ENCODE measurements around the gene TMEM184A. TPM values are rescaled to one million over a fixed set of nuclear protein-coding genes. Genes with fewer than 3 reads are reported as not detected.
A peak's percentile ranks its signal among the peaks of the same experiment; 100 is the strongest.

Gene TMEM184A
- total RNA-seq, 2 donors from 2014 or later: 35.8 to 54.3 TPM

DNA sequence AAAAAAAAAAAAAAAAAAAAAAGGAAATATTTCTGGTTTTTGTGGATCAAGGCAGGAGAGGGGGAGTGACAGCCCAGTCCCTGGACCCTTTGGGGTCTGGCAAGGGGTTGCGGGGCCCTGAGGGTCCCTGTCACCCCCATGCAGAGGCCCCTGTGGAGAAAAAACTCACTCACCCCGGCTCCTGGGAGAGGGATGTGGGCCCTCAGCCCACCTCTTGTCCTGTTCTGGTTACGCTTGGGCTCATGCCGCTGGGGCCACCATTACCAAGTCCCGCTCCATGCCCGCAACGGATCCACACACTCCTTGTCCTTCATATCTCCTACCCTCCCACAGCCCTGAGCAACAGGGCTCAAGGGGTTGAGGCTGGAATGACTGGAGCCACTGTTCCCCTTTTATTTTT is 1.0 kb upstream of the TMEM184A start:
- Histone ChIP-seq H3K9me3 (no peaks in the 10 kb centered on the region), H3K4me1 (peaks cover 8% of the 10 kb centered on the region), H3K27me3 (no peaks in the 10 kb centered on the region), H3K4me3 (no peak overlapping the region), H3K27ac (no peak overlapping the region), H3K36me3 (no peaks in the 10 kb centered on the region), H3K9ac (ENCODE audit: low read depth in 2 of 2, low read length in 2 of 2) (no peak overlapping the region)
- no peak for DNase-seq
- TF ChIP-seq CTCF (IDR thresholded peaks at IDR 0.05): no peak
- intact Hi-C loops (cut with DNase I): loop anchor here (5.0 kb wide), 1 partner anchor 55 kb away; the partner anchor contains the start of gene INTS1

DNA sequence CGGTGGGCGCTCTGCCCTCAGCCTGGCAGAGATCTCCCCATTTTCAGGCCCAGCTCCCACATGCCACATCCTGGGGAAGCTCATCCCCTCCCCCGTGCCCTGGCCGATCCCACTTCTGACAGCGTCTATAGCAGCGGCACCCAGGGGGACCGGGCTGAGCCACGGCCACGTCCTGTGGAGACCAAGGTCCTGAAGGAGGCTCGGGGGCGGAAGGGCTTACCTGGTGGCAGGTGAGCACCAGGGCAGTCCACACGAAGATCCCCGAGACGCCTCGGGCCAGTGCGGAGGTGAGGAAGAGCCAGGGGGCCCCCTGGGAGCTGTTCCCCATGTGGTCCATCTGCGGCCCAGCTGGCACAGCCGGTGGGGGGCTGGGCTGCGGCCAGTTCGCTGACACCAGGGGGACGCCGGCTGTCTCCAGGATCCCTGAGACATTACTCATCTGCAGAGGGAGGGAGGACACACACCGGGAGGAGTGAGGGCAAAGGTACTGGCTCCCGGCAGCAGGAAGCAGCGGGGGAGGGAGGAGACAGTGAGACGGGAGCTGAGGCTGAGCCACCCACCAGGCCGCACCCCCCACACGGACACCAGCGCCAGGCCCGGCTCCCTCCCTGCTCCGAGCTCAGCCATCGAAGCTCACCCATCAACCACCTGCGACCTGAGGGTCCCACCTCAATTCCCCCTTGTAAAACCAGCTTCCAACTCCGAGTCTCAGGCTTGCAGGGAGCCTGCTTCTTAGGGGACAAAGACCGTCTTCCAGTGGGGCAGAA is 776 bp downstream of the TMEM184A start:
- H3K27me3 ChIP-seq: no peaks in the 10 kb centered on the region
- intact Hi-C loops (cut with DNase I): loop anchor here (5.0 kb wide), 1 partner anchor 53 kb away; the partner anchor contains the start of gene INTS1
- no peak for TF ChIP-seq CTCF (IDR thresholded peaks at IDR 0.05)
- DNase-seq: peak; percentile 91
- H3K4me1 ChIP-seq: peaks cover 8% of the 10 kb centered on the region
- no peaks in the 10 kb centered on the region for H3K36me3 ChIP-seq
- peak overlapping the region; percentile 66 to 88 for H3K9ac ChIP-seq (ENCODE audit: low read depth in 2 of 2, low read length in 2 of 2)
- H3K27ac ChIP-seq: peak overlapping the region; percentile 89
- H3K4me3 ChIP-seq: peak overlapping the region; percentile 39
- H3K9me3 ChIP-seq: no peaks in the 10 kb centered on the region

DNA sequence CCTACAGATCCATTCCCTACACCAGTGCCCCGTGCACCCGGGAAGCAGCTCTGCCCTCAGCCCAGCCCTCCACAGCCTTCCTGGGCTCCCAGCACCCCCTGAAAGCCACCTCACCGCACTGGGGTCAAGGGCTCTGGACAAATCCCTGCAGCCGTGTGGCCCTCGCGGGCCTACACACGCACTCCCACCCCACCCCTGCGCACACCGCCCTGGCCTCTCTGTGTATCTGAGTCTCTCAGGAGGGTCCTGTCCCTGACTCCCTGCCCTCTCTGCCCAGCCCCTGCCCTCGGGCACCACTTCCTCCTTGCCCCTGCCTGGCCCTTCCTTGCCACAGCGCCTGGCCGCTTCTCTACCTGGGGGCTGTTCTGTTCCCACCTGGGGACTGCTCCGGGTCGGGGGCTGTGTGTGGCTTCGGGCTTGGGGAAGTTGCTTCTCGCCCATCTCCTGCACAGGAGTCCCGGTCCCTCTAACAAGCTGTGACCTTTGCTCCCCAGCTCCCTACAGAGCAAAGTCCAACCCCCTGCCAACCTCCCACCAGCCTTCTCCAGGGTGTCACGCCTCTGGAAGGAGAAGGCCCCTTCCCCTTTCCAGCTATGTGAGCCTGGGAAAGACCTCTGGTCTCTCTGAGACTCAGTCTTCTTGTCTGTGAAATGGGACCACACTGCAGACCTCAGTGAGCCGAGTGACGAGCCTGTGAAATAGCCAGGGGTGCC is 1.5 kb downstream of the TMEM184A start:
- no peak for DNase-seq
- Histone ChIP-seq H3K9me3 (no peaks in the 10 kb centered on the region), H3K9ac (ENCODE audit: low read depth in 2 of 2, low read length in 2 of 2) (peak overlapping the region; percentile 66 to 88), H3K4me3 (peak overlapping the region; percentile 39), H3K36me3 (no peaks in the 10 kb centered on the region), H3K27ac (peak overlapping the region; percentile 89), H3K27me3 (no peaks in the 10 kb centered on the region), H3K4me1 (peaks cover 8% of the 10 kb centered on the region)
- intact Hi-C loops (cut with DNase I): loop anchor here (5.0 kb wide), 1 partner anchor 52 kb away; the partner anchor contains the start of gene INTS1
- no peak for TF ChIP-seq CTCF (IDR thresholded peaks at IDR 0.05)

DNA sequence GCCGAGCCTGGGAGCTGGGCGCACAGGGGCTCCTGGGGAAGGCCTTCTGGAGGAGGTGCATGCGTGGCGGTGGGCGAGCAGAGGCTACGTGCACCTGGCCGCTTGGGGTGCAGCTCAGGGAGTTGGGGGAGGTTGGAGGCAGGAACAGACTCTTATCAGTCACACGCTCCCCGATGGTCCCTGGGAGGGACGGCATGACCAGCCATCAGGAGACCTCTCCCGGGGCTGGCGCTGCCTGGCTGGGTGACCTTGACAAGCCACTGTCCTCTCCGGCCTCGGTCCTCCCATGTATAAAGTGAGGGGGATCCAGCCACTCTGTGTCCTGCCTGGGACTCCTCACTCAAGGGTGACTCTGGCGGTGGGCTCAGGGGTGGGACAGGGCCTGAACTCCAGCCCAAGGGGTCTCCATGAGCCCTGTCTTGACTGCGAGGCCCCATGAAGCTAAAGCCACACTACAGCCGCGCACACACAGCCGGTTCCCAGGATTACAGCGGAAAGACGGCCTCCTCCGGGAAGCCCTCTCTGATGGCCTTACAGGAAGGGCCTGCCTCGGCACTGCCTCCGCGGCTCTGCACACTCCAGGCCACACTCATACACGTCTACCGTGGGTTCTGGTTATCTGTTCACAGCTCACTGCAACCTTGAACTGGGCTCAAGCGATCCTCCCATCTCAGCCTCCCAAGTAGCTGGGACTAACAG is 2.3 kb downstream of the TMEM184A start:
- Histone ChIP-seq H3K36me3 (no peaks in the 10 kb centered on the region), H3K4me1 (no peaks in the 10 kb centered on the region), H3K4me3 (no peak overlapping the region), H3K27ac (no peak overlapping the region), H3K9ac (ENCODE audit: low read depth in 2 of 2, low read length in 2 of 2) (peak overlapping the region in 1 of 2 donors; percentile 6), H3K9me3 (no peaks in the 10 kb centered on the region), H3K27me3 (no peaks in the 10 kb centered on the region)
- intact Hi-C loops (cut with DNase I): no loop called here
- no peak for DNase-seq
- no peak for TF ChIP-seq CTCF (IDR thresholded peaks at IDR 0.05)

DNA sequence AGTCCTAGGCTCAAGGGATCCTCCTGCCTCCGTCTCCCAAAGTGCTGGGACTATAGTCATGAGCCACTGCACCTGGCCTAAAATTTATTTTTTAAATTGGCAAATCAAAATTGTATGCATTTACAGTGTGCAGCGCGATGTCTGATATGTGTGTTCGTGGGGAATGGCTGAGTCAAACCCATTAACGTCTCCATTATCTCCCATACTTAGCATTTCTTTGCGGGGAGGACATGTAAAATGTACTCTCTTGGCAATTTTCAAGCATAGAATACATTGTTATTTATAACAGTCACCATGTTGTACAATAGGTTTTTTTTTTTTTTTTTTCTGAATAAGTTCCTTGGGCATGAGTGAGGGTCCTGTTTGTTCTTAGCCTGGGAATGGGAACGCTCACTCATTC is 3.8 kb downstream of the TMEM184A start:
- H3K9me3 ChIP-seq: no peaks in the 10 kb centered on the region
- H3K36me3 ChIP-seq: no peaks in the 10 kb centered on the region
- no peaks in the 10 kb centered on the region for H3K4me1 ChIP-seq
- no peak overlapping the region for H3K27ac ChIP-seq
- DNase-seq: no peak
- no peak overlapping the region for H3K9ac ChIP-seq (ENCODE audit: low read depth in 2 of 2, low read length in 2 of 2)
- intact Hi-C loops (cut with DNase I): no loop called here
- H3K27me3 ChIP-seq: no peaks in the 10 kb centered on the region
- H3K4me3 ChIP-seq: no peak overlapping the region
- no peak for TF ChIP-seq CTCF (IDR thresholded peaks at IDR 0.05)

Data from colonic mucosa (tissue), 4 donors.